Islet of Langerhans (tissue), 1 donor: ENCODE results near the gene TUG1.

Source experiments
- FAIRE-seq: peaks from one replicate; lab custom pipeline; 2011; peaks lifted over from hg19 to GRCh38; lab: Jason Lieb, UNC

Gene TUG1

DNA sequence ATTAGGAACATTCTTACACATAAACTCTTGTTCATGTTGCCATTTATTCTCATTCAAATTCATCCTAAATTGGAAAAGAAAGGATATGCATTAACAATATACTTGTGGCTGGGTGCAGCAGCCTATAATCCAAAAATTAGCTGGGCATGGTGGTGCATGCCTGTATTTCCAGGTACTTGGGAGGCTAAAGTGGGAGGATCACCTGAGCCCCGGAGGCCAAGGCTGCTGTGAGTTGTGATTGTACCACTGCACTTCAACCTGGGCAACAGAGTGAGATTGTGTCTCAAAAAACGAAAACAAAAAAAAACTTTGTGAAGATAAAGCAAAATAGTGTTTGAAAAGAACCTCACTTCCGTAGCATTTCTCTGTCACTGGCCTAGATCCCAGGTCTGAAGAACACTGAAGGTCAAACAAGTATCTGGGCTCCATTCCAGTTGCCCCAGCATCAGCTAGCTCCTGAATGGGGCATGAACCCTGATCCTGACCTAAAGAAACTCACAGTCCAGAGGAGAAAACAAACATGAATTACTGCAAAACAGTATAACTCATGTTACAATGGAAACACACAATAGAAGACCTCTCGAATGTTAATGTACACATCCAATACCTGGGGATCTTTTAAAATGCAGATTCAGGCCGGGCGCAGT, 32.2 kb downstream of the TUG1 start:
- no peak for FAIRE-seq

DNA sequence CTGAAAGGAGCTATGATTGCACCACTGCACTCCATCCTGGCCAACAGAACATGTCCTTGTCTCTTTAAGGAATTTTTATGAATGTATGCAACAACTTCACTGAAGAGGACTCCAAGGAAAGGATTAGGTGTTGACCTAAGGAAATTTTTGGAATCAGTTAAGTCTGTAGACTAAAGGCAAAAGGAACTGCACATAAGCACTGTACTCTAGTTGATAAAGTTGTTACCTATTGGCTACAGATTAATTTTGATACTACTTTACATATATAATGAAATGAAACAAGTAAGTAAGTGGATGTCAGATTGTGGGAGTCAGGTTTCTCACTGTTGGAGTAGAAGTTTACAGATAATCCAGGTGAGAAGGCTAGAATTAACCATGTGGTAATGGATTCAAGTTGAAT, 36.5 kb downstream of the TUG1 start:
- no peak for FAIRE-seq

DNA sequence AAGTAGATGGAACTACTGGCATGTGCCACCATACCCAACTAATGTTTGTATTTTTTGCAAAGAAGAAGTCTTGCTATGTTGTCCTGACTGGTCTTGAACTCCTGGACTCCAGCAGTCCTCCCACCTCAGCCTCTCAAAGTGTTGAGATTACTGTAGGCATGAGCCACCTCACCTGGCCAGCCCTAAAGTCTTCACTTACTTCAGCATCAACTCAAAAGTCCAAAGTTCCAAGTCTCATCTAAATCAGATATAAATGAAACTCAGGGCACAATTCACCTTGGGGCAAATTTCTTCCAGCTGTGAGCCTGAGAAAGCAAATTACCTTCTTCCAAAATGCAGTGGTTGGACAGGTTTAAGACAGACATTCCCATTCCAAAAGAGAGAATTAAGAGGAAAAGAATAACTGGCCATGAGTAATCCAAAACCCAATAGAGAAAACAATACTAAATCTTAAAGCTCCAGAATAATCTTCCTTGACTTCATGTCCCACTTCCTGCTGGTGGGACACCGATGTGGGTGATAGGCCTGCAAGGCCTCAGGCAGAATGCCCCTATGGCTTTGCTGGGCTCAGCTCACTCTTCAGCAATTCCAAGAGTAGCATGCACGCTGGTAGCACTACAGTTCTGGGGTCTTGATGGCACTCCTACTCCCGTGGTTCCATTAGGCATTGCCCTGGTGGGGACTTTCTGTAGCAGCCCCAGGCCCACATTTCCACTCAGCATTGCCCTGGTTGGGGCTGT, 50.3 kb downstream of the TUG1 start:
- no peak for FAIRE-seq

DNA sequence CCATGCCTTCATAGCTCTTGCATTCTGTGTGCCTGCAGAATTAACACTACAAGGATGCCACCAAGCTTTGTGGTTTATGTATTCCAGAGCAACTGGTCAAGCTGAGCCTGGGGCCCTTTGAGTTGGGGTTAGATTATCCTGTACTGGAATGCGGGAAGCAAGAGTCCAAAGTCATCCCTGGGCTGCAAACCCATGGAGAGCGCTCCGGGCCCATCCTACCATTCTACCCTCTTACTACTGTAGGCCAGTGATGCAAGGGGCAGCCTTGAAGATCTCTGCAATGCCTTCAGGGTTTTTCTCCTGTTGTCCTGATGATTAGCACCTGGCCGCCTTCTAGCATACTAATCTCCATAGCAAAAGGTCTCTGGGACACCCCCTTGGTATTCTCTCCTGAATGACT, 51.3 kb downstream of the TUG1 start:
- FAIRE-seq, result no peak

DNA sequence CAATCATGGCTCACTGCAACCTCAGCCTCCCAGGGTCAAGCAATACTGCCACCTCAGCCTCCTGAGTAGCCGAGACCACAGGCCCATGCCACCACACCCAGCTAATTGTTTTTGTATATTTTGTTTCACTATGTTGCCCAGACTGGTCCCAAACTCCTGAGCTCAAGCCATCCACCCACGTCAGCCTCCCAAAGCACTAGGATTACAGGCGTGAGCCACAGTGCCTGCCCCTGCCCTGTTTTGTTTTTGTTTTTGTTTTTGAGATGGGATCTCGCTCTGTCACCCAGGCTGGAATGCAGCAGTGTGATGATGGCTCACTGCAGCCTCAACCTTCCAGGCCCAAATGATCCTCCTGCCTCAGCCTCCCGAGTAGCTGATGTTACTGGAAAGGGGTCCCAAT, 53.5 kb downstream of the TUG1 start:
- FAIRE-seq, result no peak
